ENCODE results near the gene ERV3-1. TPM values are rescaled to one million over a fixed set of nuclear protein-coding genes. Genes with fewer than 3 reads are reported as not detected.

ERV3-1 gene
- total and polyA plus RNA-seq, 9 of the 15 experiments (the other 6 are each of a cell fraction or from before 2014, with no cell fraction given): 10.2 to 30.0 (median 22.0) TPM

DNA sequence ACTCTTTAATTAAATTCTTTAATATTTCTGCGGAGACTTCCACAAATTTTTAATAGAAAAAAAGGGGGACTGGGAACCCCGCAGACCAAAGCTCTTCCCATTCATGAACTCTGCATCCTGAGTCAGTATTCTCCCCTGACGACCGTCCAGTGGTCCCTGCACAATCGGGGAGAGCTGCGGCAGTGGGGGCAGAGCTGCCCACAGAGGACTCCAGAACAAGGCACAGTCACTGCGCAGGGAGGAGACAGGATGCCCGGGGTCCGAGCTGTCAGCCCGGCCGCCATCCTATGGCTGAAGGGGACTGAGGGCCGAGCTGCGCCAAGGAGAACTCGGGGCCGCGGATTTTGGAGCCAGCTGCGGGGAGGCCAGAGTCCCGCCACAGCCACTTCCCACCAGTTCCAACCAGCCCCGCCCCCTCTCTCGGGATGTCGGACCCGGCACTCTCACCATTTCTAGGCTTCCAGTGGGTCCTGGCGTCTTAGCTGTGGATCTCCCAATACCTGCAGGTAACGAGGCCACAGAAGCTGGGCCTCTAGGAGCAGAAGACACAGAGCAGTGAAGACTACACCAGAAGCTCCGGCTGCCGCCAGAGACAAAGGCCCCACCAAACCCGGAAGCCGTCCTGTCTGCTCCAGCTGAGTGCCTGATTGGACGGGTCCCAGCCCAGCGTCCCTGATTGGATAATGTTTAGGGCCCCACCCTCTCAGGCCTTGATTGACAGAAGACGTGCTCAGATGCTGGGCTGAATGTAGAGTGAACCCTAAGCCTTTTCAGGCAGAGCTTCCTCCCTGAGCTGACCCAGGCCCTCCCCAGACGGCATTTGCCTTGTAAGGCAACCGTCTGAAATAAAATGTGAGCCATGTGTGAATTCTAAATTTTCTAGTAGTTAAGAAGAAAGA, at the start of gene ERV3-1 (continued):
- TF ChIP-seq, protein P1, sequence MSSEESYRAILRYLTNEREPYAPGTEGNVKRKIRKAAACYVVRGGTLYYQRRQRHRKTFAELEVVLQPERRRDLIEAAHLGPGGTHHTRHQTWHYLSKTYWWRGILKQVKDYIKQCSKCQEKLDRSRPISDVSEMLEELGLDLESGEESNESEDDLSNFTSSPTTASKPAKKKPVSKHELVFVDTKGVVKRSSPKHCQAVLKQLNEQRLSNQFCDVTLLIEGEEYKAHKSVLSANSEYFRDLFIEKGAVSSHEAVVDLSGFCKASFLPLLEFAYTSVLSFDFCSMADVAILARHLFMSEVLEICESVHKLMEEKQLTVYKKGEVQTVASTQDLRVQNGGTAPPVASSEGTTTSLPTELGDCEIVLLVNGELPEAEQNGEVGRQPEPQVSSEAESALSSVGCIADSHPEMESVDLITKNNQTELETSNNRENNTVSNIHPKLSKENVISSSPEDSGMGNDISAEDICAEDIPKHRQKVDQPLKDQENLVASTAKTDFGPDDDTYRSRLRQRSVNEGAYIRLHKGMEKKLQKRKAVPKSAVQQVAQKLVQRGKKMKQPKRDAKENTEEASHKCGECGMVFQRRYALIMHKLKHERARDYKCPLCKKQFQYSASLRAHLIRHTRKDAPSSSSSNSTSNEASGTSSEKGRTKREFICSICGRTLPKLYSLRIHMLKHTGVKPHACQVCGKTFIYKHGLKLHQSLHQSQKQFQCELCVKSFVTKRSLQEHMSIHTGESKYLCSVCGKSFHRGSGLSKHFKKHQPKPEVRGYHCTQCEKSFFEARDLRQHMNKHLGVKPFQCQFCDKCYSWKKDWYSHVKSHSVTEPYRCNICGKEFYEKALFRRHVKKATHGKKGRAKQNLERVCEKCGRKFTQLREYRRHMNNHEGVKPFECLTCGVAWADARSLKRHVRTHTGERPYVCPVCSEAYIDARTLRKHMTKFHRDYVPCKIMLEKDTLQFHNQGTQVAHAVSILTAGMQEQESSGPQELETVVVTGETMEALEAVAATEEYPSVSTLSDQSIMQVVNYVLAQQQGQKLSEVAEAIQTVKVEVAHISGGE (CRISPR knock-in tag; IDR thresholded peaks at IDR 0.05): 0 out of 6 replicates have a peak, but pooled peaks of 1 of the 3 experiments have one; percentile 28
- TF ChIP-seq, protein P2, sequence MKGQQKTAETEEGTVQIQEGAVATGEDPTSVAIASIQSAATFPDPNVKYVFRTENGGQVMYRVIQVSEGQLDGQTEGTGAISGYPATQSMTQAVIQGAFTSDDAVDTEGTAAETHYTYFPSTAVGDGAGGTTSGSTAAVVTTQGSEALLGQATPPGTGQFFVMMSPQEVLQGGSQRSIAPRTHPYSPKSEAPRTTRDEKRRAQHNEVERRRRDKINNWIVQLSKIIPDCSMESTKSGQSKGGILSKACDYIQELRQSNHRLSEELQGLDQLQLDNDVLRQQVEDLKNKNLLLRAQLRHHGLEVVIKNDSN (CRISPR knock-in tag; IDR thresholded peaks at IDR 0.05): no peak
- no peak for TF ChIP-seq SRSF7 (optimal IDR thresholded peaks at IDR 0.05; ENCODE audit: low read depth, low read length)
- TF ChIP-seq NFYB (IDR thresholded peaks at IDR 0.05; ENCODE audit: extremely low read depth, insufficient read length): peak; percentile 99
- peak; percentile 18; the same call in 1 of the 2 replicates for TF ChIP-seq ARID1B (IDR thresholded peaks at IDR 0.05)
- TF ChIP-seq CHD2 (IDR thresholded peaks at IDR 0.05; ENCODE audit: low read depth, low read length): peak; percentile 67; the same call in 1 of the 2 replicates
- TF ChIP-seq, protein P3, sequence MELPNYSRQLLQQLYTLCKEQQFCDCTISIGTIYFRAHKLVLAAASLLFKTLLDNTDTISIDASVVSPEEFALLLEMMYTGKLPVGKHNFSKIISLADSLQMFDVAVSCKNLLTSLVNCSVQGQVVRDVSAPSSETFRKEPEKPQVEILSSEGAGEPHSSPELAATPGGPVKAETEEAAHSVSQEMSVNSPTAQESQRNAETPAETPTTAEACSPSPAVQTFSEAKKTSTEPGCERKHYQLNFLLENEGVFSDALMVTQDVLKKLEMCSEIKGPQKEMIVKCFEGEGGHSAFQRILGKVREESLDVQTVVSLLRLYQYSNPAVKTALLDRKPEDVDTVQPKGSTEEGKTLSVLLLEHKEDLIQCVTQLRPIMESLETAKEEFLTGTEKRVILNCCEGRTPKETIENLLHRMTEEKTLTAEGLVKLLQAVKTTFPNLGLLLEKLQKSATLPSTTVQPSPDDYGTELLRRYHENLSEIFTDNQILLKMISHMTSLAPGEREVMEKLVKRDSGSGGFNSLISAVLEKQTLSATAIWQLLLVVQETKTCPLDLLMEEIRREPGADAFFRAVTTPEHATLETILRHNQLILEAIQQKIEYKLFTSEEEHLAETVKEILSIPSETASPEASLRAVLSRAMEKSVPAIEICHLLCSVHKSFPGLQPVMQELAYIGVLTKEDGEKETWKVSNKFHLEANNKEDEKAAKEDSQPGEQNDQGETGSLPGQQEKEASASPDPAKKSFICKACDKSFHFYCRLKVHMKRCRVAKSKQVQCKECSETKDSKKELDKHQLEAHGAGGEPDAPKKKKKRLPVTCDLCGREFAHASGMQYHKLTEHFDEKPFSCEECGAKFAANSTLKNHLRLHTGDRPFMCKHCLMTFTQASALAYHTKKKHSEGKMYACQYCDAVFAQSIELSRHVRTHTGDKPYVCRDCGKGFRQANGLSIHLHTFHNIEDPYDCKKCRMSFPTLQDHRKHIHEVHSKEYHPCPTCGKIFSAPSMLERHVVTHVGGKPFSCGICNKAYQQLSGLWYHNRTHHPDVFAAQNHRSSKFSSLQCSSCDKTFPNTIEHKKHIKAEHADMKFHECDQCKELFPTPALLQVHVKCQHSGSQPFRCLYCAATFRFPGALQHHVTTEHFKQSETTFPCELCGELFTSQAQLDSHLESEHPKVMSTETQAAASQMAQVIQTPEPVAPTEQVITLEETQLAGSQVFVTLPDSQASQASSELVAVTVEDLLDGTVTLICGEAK (IDR thresholded peaks at IDR 0.05): no peak; the same call in 1 of the 2 replicates
- TF ChIP-seq, protein P3 (CRISPR knock-in tag; IDR thresholded peaks at IDR 0.05): no peak

Measured in K562 (cell line).